Kidney (tissue), 14 donors: ENCODE data around the gene WDFY4. TPM values are rescaled to one million over a fixed set of nuclear protein-coding genes. Genes with fewer than 3 reads are reported as not detected.

ENCODE experiments used
- DNase-seq, 5 donors: peaks; one replicate each; pipeline ENCODE4 v3.0.0-alpha.2; 2013 to 2020
- FAIRE-seq: peaks from 2 replicates; lab custom pipeline; 2012; peaks lifted over from hg19 to GRCh38; lab: Jason Lieb, UNC
- H3K27ac ChIP-seq, 2 donors: one replicate each; pipeline ENCODE4 v1.7.0; 2013; ENCODE audit warnings: low read depth in 2 of 2, low read length in 2 of 2, inconsistent platforms in 1 of 2
- H3K27me3 ChIP-seq: one replicate; pipeline ENCODE4 v1.7.1; 2013; ENCODE audit warnings: low read length, inconsistent platforms; ENCODE audit not compliant: control insufficient read depth, insufficient read depth
- H3K36me3 ChIP-seq, 3 donors: one replicate each; pipeline versions ENCODE4 v1.7.0 to v1.7.1; 2013; ENCODE audit warnings: low read length in 3 of 3, control low read depth in 1 of 3, inconsistent platforms in 1 of 3; ENCODE audit not compliant: insufficient read depth in 3 of 3, control insufficient read depth in 2 of 3
- H3K4me1 ChIP-seq, 3 donors: one replicate each; pipeline versions ENCODE4 v1.7.0 to v1.7.1; 2013; ENCODE audit warnings: low read length in 3 of 3, inconsistent platforms in 1 of 3, low read depth in 1 of 3; ENCODE audit not compliant: control insufficient read depth in 2 of 3, insufficient read depth in 2 of 3
- H3K4me3 ChIP-seq, 3 donors: one replicate each; pipeline versions ENCODE4 v1.7.0 to v1.8.1; 2013; ENCODE audit warnings: low read length in 3 of 3, control low read depth in 1 of 3, inconsistent platforms in 1 of 3
- H3K9ac ChIP-seq, 3 donors: one replicate each; pipeline versions ENCODE4 v1.7.0 to v1.7.1; 2013; ENCODE audit warnings: low read length in 3 of 3, control low read depth in 1 of 3, inconsistent platforms in 1 of 3
- H3K9me3 ChIP-seq, 3 donors: one replicate each; pipeline versions ENCODE4 v1.7.0 to v1.7.1; 2013; ENCODE audit warnings: low read length in 3 of 3, control low read depth in 1 of 3, inconsistent platforms in 1 of 3; ENCODE audit not compliant: control insufficient read depth in 2 of 3, insufficient read depth in 1 of 3
- CTCF ChIP-seq: IDR thresholded peaks from 3 replicates; pipeline ENCODE4 v1.5.1; 2012; ENCODE audit warnings: mild to moderate bottlenecking, moderate library complexity, borderline replicate concordance; ENCODE audit not compliant: insufficient read depth; ENCODE audit errors: extremely low read depth
- intact Hi-C: fragments of 100-400 bp; cut with DNase I; formaldehyde crosslinking; loops from one replicate; pipeline ENCODE4 v1.11.1; 2022
- polyA plus RNA-seq: library from polyadenylated mRNA; stranded (reverse); fragments of 350-450 nt; fragmentation: Illumina TruSeq; extraction: RNeasy Lipid Tissue Mini Kit (QIAGEN cat#74804); gene quantifications from one replicate; pipeline ENCODE4 v1.2.3, GENCODE V29; 2014; ENCODE audit warnings: low read depth, low replicate concordance; ENCODE audit not compliant: insufficient read depth
- total RNA-seq: library from RNA; stranded (reverse); fragmentation: NEBNext Ultra II Directional; extraction: Animal tissue kit (Norgen Biotek cat#: 25700); gene quantifications from one replicate; pipeline ENCODE4 v1.2.1, GENCODE V29; 2021
- donor health status: control.
- donor health status: control.
- donor health status: control.
- donor health status: control.
- donor health status: control.
- donor health status: DM: yes; HTN: yes; CAD: no.
- donor health status: Normal renal cell carcinoma (clear cell type).

WDFY4 gene
- total and polyA plus RNA-seq, 2 donors from 2014 or later, result 1.7 to 13.3 TPM

GRCh38 chr10:48759113-48759901, 74.6 kb downstream of the WDFY4 start:
- intact Hi-C loops, result no loop called here
- DNase-seq, result no peak
- Histone ChIP-seq H3K9ac (no peak overlapping the region), H3K4me3 (no peak overlapping the region), H3K27ac (no peak overlapping the region), H3K9me3 (no peaks in the 10 kb centered on the region), H3K27me3 (no peaks in the 10 kb centered on the region), H3K36me3 (no peaks in the 10 kb centered on the region), H3K4me1 (no peaks in the 10 kb centered on the region)
- FAIRE-seq, result no peak
- no peak for TF ChIP-seq CTCF

- no peak for FAIRE-seq
- intact Hi-C loops, result no loop called here
Observed at GRCh38 chr10:48760983-48761382, 76.3 kb downstream of the WDFY4 start.

GRCh38 chr10:48762064-48763042, 77.7 kb downstream of the WDFY4 start:
- intact Hi-C loops, result no loop called here
- H3K27me3 ChIP-seq, result no peaks in the 10 kb centered on the region
- TF ChIP-seq CTCF, result no peak
- H3K27ac ChIP-seq, result no peak overlapping the region
- no peak for DNase-seq
- H3K4me3 ChIP-seq, result no peak overlapping the region
- no peaks in the 10 kb centered on the region for H3K36me3 ChIP-seq
- no peaks in the 10 kb centered on the region for H3K4me1 ChIP-seq
- no peak for FAIRE-seq
- H3K9me3 ChIP-seq, result no peaks in the 10 kb centered on the region
- no peak overlapping the region for H3K9ac ChIP-seq

More at GRCh38 chr10:48760983-48761382, 76.3 kb downstream of the WDFY4 start:
- Histone ChIP-seq H3K36me3 (no peaks in the 10 kb centered on the region), H3K9ac (no peak overlapping the region), H3K9me3 (no peaks in the 10 kb centered on the region), H3K4me1 (no peaks in the 10 kb centered on the region), H3K4me3 (no peak overlapping the region), H3K27ac (no peak overlapping the region), H3K27me3 (no peaks in the 10 kb centered on the region)
- peak in 1 of 5 donors; percentile 9 for DNase-seq
- no peak for TF ChIP-seq CTCF
